OCI-LY1 (cell line): ENCODE data around the gene ATG9B.

ENCODE experiments used
- H2AFZ ChIP-seq: fragments of 200-600 bp; sonication (generic), shearing (Covaris generic); 2 replicates; pipeline ENCODE4 v1.6.0; 2014; ENCODE audit warnings: antibody characterized with exemption, mild to moderate bottlenecking, low read length
- H3F3A ChIP-seq: fragments of 200-600 bp; sonication (generic), shearing (Covaris generic); 2 replicates; pipeline ENCODE4 v1.6.0; 2014; ENCODE audit warnings: mild to moderate bottlenecking, antibody characterized with exemption, low read length, moderate library complexity; ENCODE audit not compliant: insufficient read depth
- H3K27ac ChIP-seq: fragments of 200-600 bp; sonication (generic); 2 replicates; pipeline ENCODE4 v1.5.1; 2014; ENCODE audit warnings: low read length, mixed run types, mild to moderate bottlenecking, low read depth; ENCODE audit not compliant: poor library complexity, severe bottlenecking
- H3K27me3 ChIP-seq: fragments of 200-600 bp; sonication (generic); 2 replicates; pipeline ENCODE4 v1.6.0; 2014; ENCODE audit warnings: antibody characterized with exemption, mild to moderate bottlenecking, low read length, moderate library complexity; ENCODE audit not compliant: insufficient read depth
- H3K36me3 ChIP-seq: fragments of 200-600 bp; sonication (generic); 2 replicates; pipeline ENCODE4 v1.6.1; 2014; ENCODE audit warnings: mild to moderate bottlenecking, antibody characterized with exemption, low read length, moderate library complexity, mixed read lengths; ENCODE audit not compliant: insufficient read depth
- H3K4me1 ChIP-seq: fragments of 200-600 bp; sonication (generic); 2 replicates; pipeline ENCODE4 v1.5.1; 2014; ENCODE audit warnings: mild to moderate bottlenecking, low read length, moderate library complexity; ENCODE audit not compliant: insufficient read depth, severe bottlenecking
- H3K4me2 ChIP-seq: fragments of 200-600 bp; sonication (generic), shearing (Covaris generic); 2 replicates; pipeline ENCODE4 v1.6.1; 2014; ENCODE audit warnings: low read length
- H3K4me3 ChIP-seq: fragments of 200-600 bp; sonication (generic); 2 replicates; pipeline ENCODE4 v1.5.1; 2014; ENCODE audit warnings: low read length, low read depth, mild to moderate bottlenecking, mixed read lengths; ENCODE audit not compliant: poor library complexity, severe bottlenecking
- H3K79me2 ChIP-seq: fragments of 200-600 bp; shearing (Covaris generic); 2 replicates; pipeline ENCODE4 v1.6.1; 2016; ENCODE audit warnings: mixed run types, low read length, mixed read lengths; ENCODE audit not compliant: insufficient read depth
- H3K9ac ChIP-seq: fragments of 200-600 bp; sonication (generic), shearing (Covaris generic); 2 replicates; pipeline ENCODE4 v1.6.1; 2014; ENCODE audit warnings: mild to moderate bottlenecking, low read length, mixed read lengths
- H3K9me2 ChIP-seq: fragments of 200-600 bp; sonication (generic), shearing (Covaris generic); 2 replicates; pipeline ENCODE4 v1.6.1; 2014; ENCODE audit warnings: low read depth, mild to moderate bottlenecking, low read length, mixed read lengths
- H3K9me3 ChIP-seq: fragments of 200-600 bp; shearing (Covaris generic); 2 replicates; pipeline ENCODE4 v1.6.1; 2014; ENCODE audit warnings: low read length, mixed read lengths
- H4K20me1 ChIP-seq: fragments of 200-600 bp; sonication (generic), shearing (Covaris generic); 2 replicates; pipeline ENCODE4 v1.6.0; 2016; ENCODE audit warnings: mild to moderate bottlenecking, low read length; ENCODE audit not compliant: insufficient read depth
- EZH2 ChIP-seq: fragments of 200-600 bp; sonication (generic), shearing (Covaris generic); IDR thresholded peaks from 2 replicates; pipeline ENCODE4 v1.8.0; 2017; ENCODE audit warnings: borderline replicate concordance, mixed run types, mild to moderate bottlenecking, antibody characterized with exemption, low read length, moderate library complexity, mixed read lengths
- TF ChIP-seq, protein P1 (sequence below): fragments of 200-600 bp; sonication (generic), shearing (Covaris generic); IDR thresholded peaks from 2 replicates; pipeline ENCODE4 v1.5.1; 2017; ENCODE audit warnings: mild to moderate bottlenecking, antibody characterized with exemption, low read length, moderate library complexity, mixed read lengths

ATG9B gene

DNA sequence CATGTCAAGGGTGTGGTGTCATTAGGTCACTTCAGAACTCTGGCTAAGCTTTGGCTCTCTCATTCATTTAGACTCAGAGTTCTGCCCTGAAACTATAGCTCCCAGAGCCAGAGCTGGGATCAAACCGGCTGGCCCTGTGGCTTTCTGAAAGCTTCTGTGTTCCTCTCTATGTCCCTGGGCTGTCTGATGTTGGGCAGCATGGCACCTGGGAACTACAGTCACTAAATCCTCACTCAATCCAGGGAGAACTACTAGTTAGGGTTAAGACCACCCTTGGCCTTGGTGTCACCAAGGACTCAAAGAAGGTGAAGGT is 13.2 kb downstream of the ATG9B start:
- H3K27ac ChIP-seq: no peak overlapping the region
- H3K36me3 ChIP-seq: no peaks in the 10 kb centered on the region
- no peak overlapping the region for H3K4me2 ChIP-seq
- H3K9me2 ChIP-seq: no peaks in the 10 kb centered on the region
- no peaks in the 10 kb centered on the region for H3K9me3 ChIP-seq
- H3F3A ChIP-seq: no peaks in the 10 kb centered on the region
- H3K79me2 ChIP-seq: no peaks in the 10 kb centered on the region
- no peak overlapping the region for H3K4me3 ChIP-seq
- no peaks in the 10 kb centered on the region for H4K20me1 ChIP-seq
- no peak overlapping the region for H2AFZ ChIP-seq
- peaks cover 5% of the 10 kb centered on the region; the same call in 1 of the 2 replicates for H3K27me3 ChIP-seq
- H3K9ac ChIP-seq: no peak overlapping the region
- no peak for TF ChIP-seq EZH2
- peaks cover 20% of the 10 kb centered on the region for H3K4me1 ChIP-seq

GRCh38 chr7:151010307-151011096 is 13.8 kb downstream of the ATG9B start:
- no peaks in the 10 kb centered on the region for H3K36me3 ChIP-seq
- TF ChIP-seq, protein P1, sequence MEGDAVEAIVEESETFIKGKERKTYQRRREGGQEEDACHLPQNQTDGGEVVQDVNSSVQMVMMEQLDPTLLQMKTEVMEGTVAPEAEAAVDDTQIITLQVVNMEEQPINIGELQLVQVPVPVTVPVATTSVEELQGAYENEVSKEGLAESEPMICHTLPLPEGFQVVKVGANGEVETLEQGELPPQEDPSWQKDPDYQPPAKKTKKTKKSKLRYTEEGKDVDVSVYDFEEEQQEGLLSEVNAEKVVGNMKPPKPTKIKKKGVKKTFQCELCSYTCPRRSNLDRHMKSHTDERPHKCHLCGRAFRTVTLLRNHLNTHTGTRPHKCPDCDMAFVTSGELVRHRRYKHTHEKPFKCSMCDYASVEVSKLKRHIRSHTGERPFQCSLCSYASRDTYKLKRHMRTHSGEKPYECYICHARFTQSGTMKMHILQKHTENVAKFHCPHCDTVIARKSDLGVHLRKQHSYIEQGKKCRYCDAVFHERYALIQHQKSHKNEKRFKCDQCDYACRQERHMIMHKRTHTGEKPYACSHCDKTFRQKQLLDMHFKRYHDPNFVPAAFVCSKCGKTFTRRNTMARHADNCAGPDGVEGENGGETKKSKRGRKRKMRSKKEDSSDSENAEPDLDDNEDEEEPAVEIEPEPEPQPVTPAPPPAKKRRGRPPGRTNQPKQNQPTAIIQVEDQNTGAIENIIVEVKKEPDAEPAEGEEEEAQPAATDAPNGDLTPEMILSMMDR: no peak
- TF ChIP-seq EZH2: no peak
- H3K79me2 ChIP-seq: no peaks in the 10 kb centered on the region
- H3K4me2 ChIP-seq: no peak overlapping the region
- H3K4me1 ChIP-seq: peaks cover 20% of the 10 kb centered on the region
- H3K9me2 ChIP-seq: no peaks in the 10 kb centered on the region
- no peak overlapping the region for H2AFZ ChIP-seq
- no peak overlapping the region for H3K27ac ChIP-seq
- no peak overlapping the region for H3K4me3 ChIP-seq
- no peaks in the 10 kb centered on the region for H4K20me1 ChIP-seq
- H3K27me3 ChIP-seq: peaks cover 4% of the 10 kb centered on the region; the same call in 1 of the 2 replicates
- no peak overlapping the region for H3K9ac ChIP-seq
- H3K9me3 ChIP-seq: no peaks in the 10 kb centered on the region
- H3F3A ChIP-seq: no peaks in the 10 kb centered on the region

DNA sequence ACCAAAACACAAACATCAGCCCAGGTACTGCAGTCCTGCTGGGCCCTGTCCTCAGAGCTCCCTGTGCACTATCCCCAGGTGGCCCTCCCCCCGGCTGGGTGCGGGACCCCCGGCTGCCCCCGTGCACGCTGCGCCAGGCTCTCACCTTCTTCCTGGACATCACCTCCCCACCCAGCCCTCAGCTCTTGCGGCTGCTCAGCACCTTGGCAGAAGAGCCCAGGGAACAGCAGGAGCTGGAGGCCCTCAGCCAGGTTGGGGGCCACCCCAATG is 14.3 kb downstream of the ATG9B start:
- H3K27me3 ChIP-seq: peaks cover 4% of the 10 kb centered on the region; the same call in 1 of the 2 replicates
- no peaks in the 10 kb centered on the region for H3F3A ChIP-seq
- no peak overlapping the region for H3K4me2 ChIP-seq
- no peak overlapping the region for H3K9ac ChIP-seq
- H4K20me1 ChIP-seq: no peaks in the 10 kb centered on the region
- no peak overlapping the region for H3K27ac ChIP-seq
- no peaks in the 10 kb centered on the region for H3K36me3 ChIP-seq
- H2AFZ ChIP-seq: no peak overlapping the region
- H3K9me3 ChIP-seq: no peaks in the 10 kb centered on the region
- H3K4me3 ChIP-seq: no peak overlapping the region
- no peaks in the 10 kb centered on the region for H3K79me2 ChIP-seq
- H3K9me2 ChIP-seq: no peaks in the 10 kb centered on the region
- TF ChIP-seq EZH2: no peak
- TF ChIP-seq, protein P1: no peak
- H3K4me1 ChIP-seq: peaks cover 20% of the 10 kb centered on the region
